NT2/D1 (cell line): ENCODE data around the gene PFDN1.

Source experiments
- DNase-seq: peaks from one replicate; pipeline ENCODE4 v3.0.0-alpha.2; 2011; ENCODE audit warnings: low read depth, low spot score
- H3K27me3 ChIP-seq: 2 replicates; pipeline ENCODE4 v1.6.0; 2011; ENCODE audit warnings: mild to moderate bottlenecking; ENCODE audit not compliant: insufficient read length, insufficient read depth
- H3K36me3 ChIP-seq: 2 replicates; pipeline ENCODE4 v1.6.1; 2011; ENCODE audit warnings: mild to moderate bottlenecking, low read length, mixed read lengths; ENCODE audit not compliant: insufficient read depth, insufficient read length
- H3K4me1 ChIP-seq: 2 replicates; pipeline ENCODE4 v1.5.1; 2011; ENCODE audit not compliant: insufficient read depth, insufficient read length
- H3K4me3 ChIP-seq: 2 replicates; pipeline ENCODE4 v1.5.1; 2011; ENCODE audit warnings: low read depth; ENCODE audit not compliant: insufficient read length
- H3K9ac ChIP-seq: 2 replicates; pipeline ENCODE4 v1.6.0; 2011; ENCODE audit warnings: low read depth; ENCODE audit not compliant: insufficient read length
- H3K9me3 ChIP-seq: 2 replicates; pipeline ENCODE4 v1.5.1; 2011; ENCODE audit warnings: mild to moderate bottlenecking, low read length; ENCODE audit not compliant: insufficient read depth
- SUZ12 ChIP-seq: IDR thresholded peaks from 2 replicates; pipeline ENCODE4 v1.6.1; 2011; ENCODE audit not compliant: insufficient read length, insufficient read depth; ENCODE audit errors: extremely low read depth
- YY1 ChIP-seq: IDR thresholded peaks from 2 replicates; pipeline ENCODE4 v1.6.1; 2011; ENCODE audit not compliant: insufficient read length, insufficient read depth
- ZNF274 ChIP-seq: IDR thresholded peaks from 2 replicates; pipeline ENCODE4 v1.6.1; 2011; ENCODE audit warnings: mild to moderate bottlenecking, low read depth, low read length

The PFDN1 gene

DNA sequence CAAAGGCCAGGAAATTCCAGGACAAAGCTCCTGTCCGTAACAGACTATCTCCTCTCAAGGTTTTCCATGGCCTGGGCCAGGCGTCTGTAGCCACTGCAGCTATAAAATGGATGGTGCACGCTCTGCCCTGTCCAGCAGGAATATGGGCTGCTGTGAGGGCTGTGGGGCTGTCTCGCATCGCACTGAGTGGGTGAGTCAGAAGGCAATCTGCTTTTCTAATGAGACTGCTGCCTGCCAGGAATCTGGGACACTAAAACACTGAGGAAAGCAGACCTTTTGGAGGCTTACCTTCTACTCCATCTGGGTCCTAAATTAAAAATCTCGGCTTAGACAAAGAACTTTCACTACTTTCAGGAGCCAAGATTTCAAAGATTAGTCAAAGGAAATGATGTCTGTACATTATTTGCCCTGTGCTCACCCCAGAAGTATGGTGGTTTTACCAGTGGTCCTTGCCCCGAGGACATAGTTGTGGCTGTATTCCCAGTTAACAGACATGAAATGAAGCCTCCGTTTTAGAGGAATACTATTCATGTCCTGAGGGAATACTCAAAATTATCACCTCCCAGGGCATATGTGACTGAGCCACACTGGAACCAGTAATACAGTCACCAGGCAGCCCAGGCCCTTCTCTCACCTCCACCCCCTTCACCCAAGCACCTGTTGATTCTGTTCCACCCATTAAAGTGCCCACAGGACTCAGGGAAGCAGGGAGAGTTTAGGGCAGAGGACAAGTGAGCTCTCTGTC, 56.4 kb downstream of the PFDN1 start:
- Histone ChIP-seq H3K4me3 (no peak overlapping the region), H3K4me1 (peaks cover 12% of the 10 kb centered on the region), H3K9ac (no peak overlapping the region), H3K36me3 (peaks cover 54% of the 10 kb centered on the region), H3K9me3 (no peaks in the 10 kb centered on the region), H3K27me3 (no peaks in the 10 kb centered on the region)
- no peak for DNase-seq
- TF ChIP-seq YY1 (no peak), ZNF274 (no peak), SUZ12 (no peak)

DNA sequence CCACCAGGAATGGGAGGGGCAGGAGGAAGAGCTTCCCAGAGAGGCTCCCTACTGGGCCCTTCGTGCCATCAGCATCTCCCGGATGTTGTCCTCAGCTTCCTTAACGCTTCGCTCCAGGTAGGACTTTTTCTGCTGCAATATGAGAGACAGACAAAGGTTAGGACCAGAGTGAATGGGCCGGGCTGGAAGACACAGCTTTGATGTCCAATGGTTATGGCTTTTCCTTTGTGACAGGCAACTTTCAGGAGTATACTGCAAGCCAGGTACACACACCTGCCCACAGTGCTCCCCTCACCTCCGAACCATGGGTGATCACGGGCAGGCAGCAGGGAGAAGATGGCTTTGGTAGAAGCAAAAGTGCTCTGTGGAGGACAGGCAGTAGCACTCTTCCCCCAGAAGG, 57.0 kb downstream of the PFDN1 start:
- no peak for TF ChIP-seq SUZ12
- no peak for TF ChIP-seq ZNF274
- no peak for TF ChIP-seq YY1
- Histone ChIP-seq H3K9me3 (no peaks in the 10 kb centered on the region), H3K4me1 (peaks cover 16% of the 10 kb centered on the region), H3K36me3 (peaks cover 54% of the 10 kb centered on the region), H3K27me3 (no peaks in the 10 kb centered on the region), H3K9ac (no peak overlapping the region), H3K4me3 (no peak overlapping the region)
- no peak for DNase-seq

DNA sequence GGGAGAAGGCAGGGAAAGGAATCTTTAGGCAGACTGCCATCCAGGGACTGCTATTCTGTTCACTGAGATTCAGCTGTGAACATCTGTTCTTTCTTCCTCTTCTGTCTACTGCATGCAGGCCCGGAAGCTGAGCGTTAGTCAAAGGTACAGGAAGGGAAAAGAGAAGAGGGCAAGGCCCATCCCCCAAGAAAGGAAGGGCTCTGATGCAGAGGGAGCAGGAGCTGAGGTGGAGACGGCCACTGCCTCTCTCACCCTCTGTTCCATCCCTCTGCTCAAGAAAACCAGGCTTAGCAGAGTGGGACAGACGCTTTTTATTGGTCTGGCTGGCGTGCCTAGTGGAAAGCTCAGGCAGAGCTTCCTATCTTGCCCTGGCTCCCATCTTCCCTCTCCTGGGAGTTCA, 57.6 kb downstream of the PFDN1 start:
- no peak for DNase-seq
- Histone ChIP-seq H3K4me3 (no peak overlapping the region), H3K4me1 (peaks cover 19% of the 10 kb centered on the region), H3K27me3 (no peaks in the 10 kb centered on the region), H3K9ac (no peak overlapping the region), H3K36me3 (peaks cover 50% of the 10 kb centered on the region), H3K9me3 (no peaks in the 10 kb centered on the region)
- TF ChIP-seq YY1 (no peak), ZNF274 (no peak), SUZ12 (no peak)

DNA sequence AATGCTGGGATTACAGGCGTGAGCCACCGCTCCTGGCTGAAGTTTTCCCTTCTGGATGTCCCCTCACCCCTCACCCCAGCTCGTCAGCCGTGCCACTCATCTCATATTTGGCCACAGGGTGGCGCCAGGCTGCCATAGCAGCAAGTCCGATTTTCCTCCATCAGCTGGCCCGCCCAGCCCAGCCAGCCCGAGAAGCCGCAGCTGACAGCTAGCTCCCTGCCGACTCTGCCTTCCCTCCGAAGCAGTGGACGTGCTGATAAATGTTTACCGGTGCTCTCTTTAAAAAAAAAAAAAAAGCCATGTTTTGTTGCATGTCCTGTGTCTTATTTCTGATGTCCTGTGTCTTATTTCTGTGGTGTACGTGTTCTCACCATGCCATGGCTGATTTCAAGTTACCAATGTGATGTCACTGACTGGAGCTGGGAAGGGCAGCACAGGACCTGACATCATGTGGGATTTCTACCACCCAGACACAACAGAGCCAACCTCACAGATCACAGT, 58.3 kb downstream of the PFDN1 start:
- TF ChIP-seq ZNF274 = no peak
- TF ChIP-seq YY1 = no peak
- TF ChIP-seq SUZ12 = no peak
- H3K36me3 ChIP-seq = peaks cover 43% of the 10 kb centered on the region
- H3K4me3 ChIP-seq = no peak overlapping the region
- no peaks in the 10 kb centered on the region for H3K9me3 ChIP-seq
- peaks cover 19% of the 10 kb centered on the region for H3K4me1 ChIP-seq
- no peaks in the 10 kb centered on the region for H3K27me3 ChIP-seq
- H3K9ac ChIP-seq = no peak overlapping the region
- peak; percentile 78 for DNase-seq

DNA sequence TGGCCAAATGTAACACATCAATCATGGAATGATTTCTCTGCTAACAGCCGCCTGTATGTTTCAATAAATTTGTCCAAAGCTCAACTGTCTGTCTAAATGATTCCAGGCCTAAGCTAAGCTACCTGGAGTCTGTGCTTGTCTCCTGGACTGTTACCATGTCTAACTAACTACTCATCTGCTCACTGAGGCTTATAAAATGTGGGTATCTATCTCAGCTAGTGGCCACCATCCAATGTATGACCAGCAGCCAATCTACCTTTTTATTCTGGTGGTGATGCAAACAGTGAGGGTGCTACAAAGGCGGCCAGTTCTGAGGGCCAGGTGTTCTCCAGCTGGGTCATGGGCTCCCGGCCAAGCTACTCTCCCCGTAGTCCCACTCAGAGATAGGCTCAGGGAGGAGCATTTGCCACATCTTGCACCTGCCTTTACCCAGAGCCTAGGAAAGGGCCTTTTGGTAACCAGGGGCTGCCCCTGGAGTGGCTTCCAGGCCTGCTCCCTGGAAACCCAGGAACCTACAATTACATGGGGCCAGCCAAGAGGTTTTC, 59.1 kb downstream of the PFDN1 start:
- no peak overlapping the region for H3K9ac ChIP-seq
- no peak for DNase-seq
- H3K9me3 ChIP-seq = no peaks in the 10 kb centered on the region
- peaks cover 38% of the 10 kb centered on the region for H3K36me3 ChIP-seq
- peaks cover 19% of the 10 kb centered on the region for H3K4me1 ChIP-seq
- H3K27me3 ChIP-seq = no peaks in the 10 kb centered on the region
- TF ChIP-seq SUZ12 = no peak
- TF ChIP-seq ZNF274 = no peak
- TF ChIP-seq YY1 = no peak
- no peak overlapping the region for H3K4me3 ChIP-seq

DNA sequence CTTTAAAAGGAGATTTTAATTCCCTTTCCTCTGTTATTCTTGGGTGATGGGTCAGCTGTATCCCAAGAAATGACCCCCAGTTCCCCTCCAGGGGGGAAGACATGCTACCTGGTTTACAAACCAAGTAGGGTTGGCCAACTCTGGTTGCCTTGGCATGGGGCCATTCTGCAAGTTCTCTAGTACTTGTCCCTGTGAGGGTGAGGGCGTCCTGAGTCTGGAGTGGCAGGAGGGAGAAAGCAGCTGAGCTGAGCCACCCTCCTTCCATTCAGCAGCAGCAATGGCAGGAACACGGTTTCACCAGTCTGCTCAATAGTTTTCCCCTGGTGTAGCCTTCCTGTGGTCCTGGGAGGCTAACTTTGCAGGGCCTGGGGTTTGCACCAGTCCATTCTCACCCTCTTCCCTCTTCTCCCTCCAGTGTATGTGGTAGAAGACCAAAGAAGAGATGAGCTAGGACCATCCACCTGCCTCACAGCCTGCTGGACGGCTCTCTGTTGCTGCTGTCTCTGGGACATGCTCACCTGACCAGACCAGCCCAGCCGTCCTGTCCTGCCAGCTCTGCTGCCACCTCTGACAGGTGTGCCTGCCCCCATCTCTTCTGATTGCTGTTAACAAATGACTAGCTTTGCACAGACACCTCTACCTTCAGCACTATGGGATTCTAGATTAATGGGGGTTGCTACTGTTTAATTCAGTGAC, 59.9 kb downstream of the PFDN1 start:
- no peak overlapping the region for H3K4me3 ChIP-seq
- H3K9ac ChIP-seq = no peak overlapping the region
- peaks cover 34% of the 10 kb centered on the region for H3K36me3 ChIP-seq
- no peaks in the 10 kb centered on the region for H3K27me3 ChIP-seq
- DNase-seq = no peak
- H3K4me1 ChIP-seq = peaks cover 19% of the 10 kb centered on the region
- TF ChIP-seq ZNF274 (no peak), YY1 (no peak), SUZ12 (no peak)
- no peaks in the 10 kb centered on the region for H3K9me3 ChIP-seq

DNA sequence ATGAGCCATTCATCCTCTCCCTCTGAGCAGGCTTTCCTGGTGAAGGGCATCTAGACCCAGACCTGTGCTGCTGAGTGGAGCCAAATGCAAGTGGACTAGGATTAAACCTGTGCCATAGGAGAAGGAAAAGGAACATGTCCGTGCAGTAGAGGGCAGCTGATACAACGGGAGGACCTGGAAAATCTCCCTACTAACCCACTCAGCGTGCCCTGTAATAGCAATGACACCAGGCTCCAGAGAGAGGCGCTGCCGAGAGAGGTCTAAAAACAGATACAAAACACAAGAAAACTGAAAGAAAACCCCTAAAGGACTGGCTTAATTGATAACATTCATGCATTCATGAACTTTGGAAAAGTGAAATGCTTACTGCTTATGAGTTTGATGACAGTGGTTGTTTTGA, 60.8 kb downstream of the PFDN1 start:
- no peak for TF ChIP-seq SUZ12
- no peak for TF ChIP-seq ZNF274
- no peak for TF ChIP-seq YY1
- DNase-seq = no peak
- Histone ChIP-seq H3K27me3 (no peaks in the 10 kb centered on the region), H3K36me3 (peaks cover 34% of the 10 kb centered on the region), H3K4me3 (no peak overlapping the region), H3K4me1 (peaks cover 19% of the 10 kb centered on the region), H3K9ac (no peak overlapping the region), H3K9me3 (no peaks in the 10 kb centered on the region)
